ENCODE measurements around the gene ARMC9. TPM values are rescaled to one million over a fixed set of nuclear protein-coding genes. Genes with fewer than 3 reads are reported as not detected.

Gene ARMC9
- total RNA-seq, 1 experiment from 2014 or later: 23.4 TPM

GRCh38 chr2:231221761-231222160, 23.3 kb downstream of the ARMC9 start:
- Histone ChIP-seq H3F3A (ENCODE audit: low read length, unreplicated experiment) (no peaks in the 10 kb centered on the region), H2AFZ (ENCODE audit: low read length) (no peak overlapping the region), H3K79me2 (ENCODE audit: low read length) (no peaks in the 10 kb centered on the region), H3K9me2 (replicated peaks; ENCODE audit: low read length) (no peaks in the 10 kb centered on the region), H3K36me3 (ENCODE audit: low read depth, low read length) (peaks cover 4% of the 10 kb centered on the region; the same call in 1 of the 2 replicates), H3K4me1 (ENCODE audit: insufficient read depth, low read length) (no peaks in the 10 kb centered on the region), H3K27me3 (ENCODE audit: low read length) (no peaks in the 10 kb centered on the region), H4K20me1 (ENCODE audit: low read length) (no peaks in the 10 kb centered on the region), H3K9me3 (ENCODE audit: low read length) (no peaks in the 10 kb centered on the region), H3K4me3 (ENCODE audit: low read length) (no peak overlapping the region), H3K4me2 (ENCODE audit: low read length) (no peak overlapping the region), H3K9ac (ENCODE audit: low read length) (no peak overlapping the region), H3K27ac (ENCODE audit: low read length) (no peak overlapping the region)
- no TSS peak for BruUV-seq (replicated peaks)
- TF ChIP-seq CTCF (conservative IDR thresholded peaks at IDR 0.05; ENCODE audit: low read depth, low read length) (no peak), EZH2phosphoT487 (IDR thresholded peaks at IDR 0.05; ENCODE audit: borderline replicate concordance, low read length) (no peak), EZH2 (IDR thresholded peaks at IDR 0.05; ENCODE audit: low read length, unreplicated experiment) (no peak)
- ATAC-seq (no peak), DNase-seq (no peak)
- ChIA-PET POLR2A (ENCODE audit: unreplicated experiment) (no interaction called here), CTCF (no interaction called here)
- intact Hi-C loops (cut with micrococcal nuclease): no loop called here

- H3K27ac ChIP-seq (ENCODE audit: low read length): no peak overlapping the region
- POLR2A ChIA-PET (ENCODE audit: unreplicated experiment): no interaction called here
- H3K9me2 ChIP-seq (replicated peaks; ENCODE audit: low read length): no peaks in the 10 kb centered on the region
- ATAC-seq (no peak), DNase-seq (no peak)
- no peaks in the 10 kb centered on the region for H4K20me1 ChIP-seq (ENCODE audit: low read length)
- no peak overlapping the region for H2AFZ ChIP-seq (ENCODE audit: low read length)
- no peak overlapping the region for H3K9ac ChIP-seq (ENCODE audit: low read length)
- no peak overlapping the region for H3K4me2 ChIP-seq (ENCODE audit: low read length)
- peaks cover 4% of the 10 kb centered on the region; the same call in 1 of the 2 replicates for H3K36me3 ChIP-seq (ENCODE audit: low read depth, low read length)
- no peaks in the 10 kb centered on the region for H3K4me1 ChIP-seq (ENCODE audit: insufficient read depth, low read length)
- H3K27me3 ChIP-seq (ENCODE audit: low read length): no peaks in the 10 kb centered on the region
- no peaks in the 10 kb centered on the region for H3K79me2 ChIP-seq (ENCODE audit: low read length)
- BruUV-seq (replicated peaks): no TSS peak
- no peak for TF ChIP-seq EZH2 (IDR thresholded peaks at IDR 0.05; ENCODE audit: low read length, unreplicated experiment)
- no peak for TF ChIP-seq EZH2phosphoT487 (IDR thresholded peaks at IDR 0.05; ENCODE audit: borderline replicate concordance, low read length)
- TF ChIP-seq CTCF (conservative IDR thresholded peaks at IDR 0.05; ENCODE audit: low read depth, low read length): no peak
- no peaks in the 10 kb centered on the region for H3K9me3 ChIP-seq (ENCODE audit: low read length)
- CTCF ChIA-PET: no interaction called here
- H3F3A ChIP-seq (ENCODE audit: low read length, unreplicated experiment): no peaks in the 10 kb centered on the region
- intact Hi-C loops (cut with micrococcal nuclease): no loop called here
- no peak overlapping the region for H3K4me3 ChIP-seq (ENCODE audit: low read length)
Observed at GRCh38 chr2:231222318-231223000, 24.0 kb downstream of the ARMC9 start.

GRCh38 chr2:231223001-231223375, 24.6 kb downstream of the ARMC9 start:
- DNase-seq (no peak), ATAC-seq (no peak)
- Histone ChIP-seq H3K9ac (ENCODE audit: low read length) (no peak overlapping the region), H3K9me2 (replicated peaks; ENCODE audit: low read length) (no peaks in the 10 kb centered on the region), H3K79me2 (ENCODE audit: low read length) (no peaks in the 10 kb centered on the region), H3K27me3 (ENCODE audit: low read length) (no peaks in the 10 kb centered on the region), H3F3A (ENCODE audit: low read length, unreplicated experiment) (no peaks in the 10 kb centered on the region), H3K9me3 (ENCODE audit: low read length) (no peaks in the 10 kb centered on the region), H3K4me2 (ENCODE audit: low read length) (no peak overlapping the region), H3K4me3 (ENCODE audit: low read length) (no peak overlapping the region), H3K27ac (ENCODE audit: low read length) (no peak overlapping the region), H3K4me1 (ENCODE audit: insufficient read depth, low read length) (no peaks in the 10 kb centered on the region), H3K36me3 (ENCODE audit: low read depth, low read length) (peaks cover 4% of the 10 kb centered on the region; the same call in 1 of the 2 replicates), H4K20me1 (ENCODE audit: low read length) (no peaks in the 10 kb centered on the region), H2AFZ (ENCODE audit: low read length) (no peak overlapping the region)
- ChIA-PET CTCF (no interaction called here), POLR2A (ENCODE audit: unreplicated experiment) (no interaction called here)
- BruUV-seq (replicated peaks): no TSS peak
- no peak for TF ChIP-seq EZH2phosphoT487 (IDR thresholded peaks at IDR 0.05; ENCODE audit: borderline replicate concordance, low read length)
- intact Hi-C loops (cut with micrococcal nuclease): no loop called here

All from PC-3 (cell line).